GM18867 (cell line): ENCODE results near the gene MORF4L2.
A peak's percentile ranks its signal among the peaks of the same experiment; 100 is the strongest.

Source experiments
- ATAC-seq: cut with Tn5 transposase; IDR thresholded peaks from one replicate; pipeline ENCODE4 v1.9.1; 2021; ENCODE audit warnings: mild to moderate bottlenecking, moderate library complexity; ENCODE audit not compliant: unreplicated experiment

Gene MORF4L2

GRCh38 chrX:103686199-103687072 is at the start of gene MORF4L2:
MORF4L2 (minus strand) TSS chrX:103686699; CDS start chrX:103677027, 9,672 bp downstream.
- ATAC-seq: peak; percentile 90

- no peak for ATAC-seq
Observed at GRCh38 chrX:103734125-103734760, 47.7 kb upstream of the MORF4L2 start.

- no peak for ATAC-seq
Observed at GRCh38 chrX:103733017-103733416, 46.5 kb upstream of the MORF4L2 start.

GRCh38 chrX:103730796-103731493 is 44.4 kb upstream of the MORF4L2 start:
- ATAC-seq: no peak

- no peak for ATAC-seq
Observed at GRCh38 chrX:103730147-103730795, 43.8 kb upstream of the MORF4L2 start.

GRCh38 chrX:103729015-103729414 is 42.5 kb upstream of the MORF4L2 start:
- ATAC-seq: no peak

GRCh38 chrX:103727115-103727514 is 40.6 kb upstream of the MORF4L2 start:
- no peak for ATAC-seq

GRCh38 chrX:103726477-103726876 is 40.0 kb upstream of the MORF4L2 start:
- ATAC-seq: no peak

- no peak for ATAC-seq
Observed at GRCh38 chrX:103722505-103722904, 36.0 kb upstream of the MORF4L2 start.

- ATAC-seq: no peak
Observed at GRCh38 chrX:103718120-103718519, 31.6 kb upstream of the MORF4L2 start.

GRCh38 chrX:103716962-103717361 is 30.5 kb upstream of the MORF4L2 start:
- ATAC-seq: no peak

- no peak for ATAC-seq
Observed at GRCh38 chrX:103710609-103711008, 24.1 kb upstream of the MORF4L2 start, which contains the start of gene TMEM31. TMEM31 (plus strand) TSS chrX:103710909; CDS start chrX:103712259, 1,350 bp downstream.

GRCh38 chrX:103704863-103705262 is 18.4 kb upstream of the MORF4L2 start:
- ATAC-seq: no peak

GRCh38 chrX:103699243-103699642 is 12.7 kb upstream of the MORF4L2 start:
- ATAC-seq: no peak

GRCh38 chrX:103697687-103698086 is 11.2 kb upstream of the MORF4L2 start:
- ATAC-seq: no peak

GRCh38 chrX:103691059-103691458 is 4.6 kb upstream of the MORF4L2 start:
- no peak for ATAC-seq

GRCh38 chrX:103688946-103689345 is 2.4 kb upstream of the MORF4L2 start:
- ATAC-seq: no peak

- no peak for ATAC-seq
Observed at GRCh38 chrX:103687696-103688201, 1.2 kb upstream of the MORF4L2 start.

- peak; percentile 59 for ATAC-seq
Observed at GRCh38 chrX:103687073-103687695, 685 bp upstream of the MORF4L2 start.

GRCh38 chrX:103685396-103685795 is 1.1 kb downstream of the MORF4L2 start:
- ATAC-seq: no peak
